K562 (cell line): Measurements from ENCODE around the gene CPN2. TPM values are rescaled to one million over a fixed set of nuclear protein-coding genes. Genes with fewer than 3 reads are reported as not detected.

Experiments used
- ATAC-seq: fragments of 200-7000 bp; cut with Tn5 transposase; 3 replicates; pipeline ENCODE4 v1.9.1; 2020; ENCODE audit warnings: moderate library complexity
- BruUV-seq: library from RNA; stranded (reverse); fragments of 400-500 nt; replicated peaks from 2 replicates; lab custom pipeline; 2021; lab: Mats Ljungman, UMichigan
- CTCF ChIA-PET: fragments of 300-600 bp; formaldehyde crosslinking; extraction: SDS; loops from one replicate; lab custom pipeline; 2021; ENCODE audit warnings: low intra/inter-chr PET ratio; lab: Yijun Ruan, JAX
- POLR2A ChIA-PET: fragments of 300-600, 350-650 bp; sonication (Branson Sonifier 250); formaldehyde crosslinking; extraction: SDS; loops from one replicate; lab custom pipeline; 2021; ENCODE audit warnings: antibody characterized with exemption, inconsistent platforms; lab: Yijun Ruan, JAX
- DNase-seq, 4 experiments: peaks; one replicate each; pipeline versions ENCODE4 v3.0.0 to v3.0.0-alpha.2; 2011 to 2018; ENCODE audit warnings: low spot score in 3 of 4, mixed read lengths in 3 of 4; ENCODE audit errors: extremely low read depth in 1 of 4
- FAIRE-seq: peaks from 2 replicates; lab custom pipeline; 2011; peaks lifted over from hg19 to GRCh38; lab: Jason Lieb, UNC
- H2AFZ ChIP-seq: 2 replicates; pipeline ENCODE4 v1.6.0; 2011; ENCODE audit warnings: low read depth, low read length, control low read depth, inconsistent platforms
- H3K27ac ChIP-seq: fragments of 200-600 bp; 3 replicates; pipeline ENCODE4 v1.8.0; 2011; ENCODE audit warnings: low read depth, mild to moderate bottlenecking, control low read depth, inconsistent platforms, low read length, moderate library complexity, mixed read lengths; ENCODE audit errors: extremely low read depth
- H3K27me3 ChIP-seq, 2 experiments: fragments of 300-600 bp in 1 of 2; 2 replicates in 1 of 2; 3 replicates in 1 of 2; pipeline versions ENCODE4 v1.6.0 to v1.8.0; 2011; ENCODE audit warnings: inconsistent platforms in 2 of 2, low read length in 2 of 2, mild to moderate bottlenecking in 1 of 2, mixed read lengths in 1 of 2, moderate library complexity in 1 of 2; ENCODE audit not compliant: control insufficient read depth in 2 of 2, insufficient read depth in 2 of 2
- H3K36me3 ChIP-seq: fragments of 300-600 bp; 3 replicates; pipeline ENCODE4 v1.8.0; 2011; ENCODE audit warnings: mild to moderate bottlenecking, low read length, inconsistent platforms; ENCODE audit not compliant: control insufficient read depth, insufficient read depth
- H3K4me1 ChIP-seq, 2 experiments: fragments of 200-600 bp in 1 of 2; replicated peaks in 1 of 2; 2 replicates in 1 of 2; 3 replicates in 1 of 2; pipeline versions ENCODE4 v1.5.1 to v1.8.0; 2011; ENCODE audit warnings: inconsistent platforms in 2 of 2, low read length in 2 of 2, mild to moderate bottlenecking in 1 of 2, mixed read lengths in 1 of 2, moderate library complexity in 1 of 2; ENCODE audit not compliant: control insufficient read depth in 2 of 2, insufficient read depth in 2 of 2
- H3K4me2 ChIP-seq: 2 replicates; pipeline ENCODE4 v1.6.1; 2011; ENCODE audit warnings: low read length, control low read depth, inconsistent platforms, mixed read lengths; ENCODE audit not compliant: insufficient read depth
- H3K4me3 ChIP-seq: fragments of 200-600 bp; sonication (generic), shearing (Covaris generic); 2 replicates; pipeline ENCODE4 v1.5.1; 2016; ENCODE audit warnings: control low read depth, inconsistent platforms
- H3K79me2 ChIP-seq: fragments of 200-600 bp; 3 replicates; pipeline ENCODE4 v1.8.0; 2011; ENCODE audit warnings: low read length, inconsistent platforms; ENCODE audit not compliant: control insufficient read depth, insufficient read depth
- H3K9ac ChIP-seq, 2 experiments: 2 replicates each; pipeline versions ENCODE4 v1.6.0 to v1.6.1; 2011; ENCODE audit warnings: low read depth in 2 of 2, low read length in 2 of 2, control low read depth in 1 of 2, inconsistent platforms in 1 of 2, mild to moderate bottlenecking in 1 of 2, mixed read lengths in 1 of 2; ENCODE audit not compliant: insufficient read depth in 1 of 2
- H3K9me1 ChIP-seq: one replicate; pipeline ENCODE4 v1.6.0; 2011; ENCODE audit warnings: inconsistent platforms, mild to moderate bottlenecking, low read length, moderate library complexity; ENCODE audit not compliant: control insufficient read depth, insufficient read depth
- H3K9me3 ChIP-seq: replicated peaks from 2 replicates; pipeline ENCODE4 v1.5.1; 2011; ENCODE audit warnings: low read depth, low read length, inconsistent platforms; ENCODE audit not compliant: control insufficient read depth, insufficient read depth
- H4K20me1 ChIP-seq: replicated peaks from 2 replicates; pipeline ENCODE4 v1.6.1; 2011; ENCODE audit warnings: low read length, inconsistent platforms, mixed read lengths; ENCODE audit not compliant: control insufficient read depth, insufficient read depth
- DACH1 ChIP-seq: fragments of 450-650 bp; IDR thresholded peaks from 2 replicates; pipeline ENCODE4 v1.6.1; 2018; ENCODE audit not compliant: partially characterized antibody
- KDM2B ChIP-seq: fragments of 250-450 bp; sonication (Bioruptor Pico); IDR thresholded peaks from 2 replicates; pipeline ENCODE4 v1.8.0; 2021; ENCODE audit warnings: mild to moderate bottlenecking, moderate library complexity
- ZNF311 ChIP-seq: fragments of 250-450 bp; sonication (Bioruptor Pico); IDR thresholded peaks from 2 replicates; pipeline ENCODE4 v1.4.0; 2020; ENCODE audit warnings: mild to moderate bottlenecking, moderate library complexity
- WGBS: fragments of 100-300 bp; shearing (Covaris generic); methylation state at CpG from one replicate; pipeline ENCODE4 v1.1.6; 2016; ENCODE audit warnings: low coverage, mixed read lengths; ENCODE audit not compliant: insufficient coverage; ENCODE audit errors: missing lambda C conversion rate; 5-methylcytosine and 5-hydroxymethylcytosine counted together
- in situ Hi-C: fragments of 300-500 bp; cut with MboI; formaldehyde crosslinking; loops from 4 replicates; pipeline ENCODE4 v1.15.0; 2018; ENCODE audit warnings: inconsistent platforms, mixed read lengths
- intact Hi-C: fragments of 100-400 bp; cut with micrococcal nuclease; formaldehyde crosslinking; loops from 2 replicates; pipeline ENCODE4 v1.14.2; 2022
- polyA plus RNA-seq, 8 experiments: library from polyadenylated mRNA; depleted of rRNA in 4 of 8; stranded (reverse) in 5 of 8; unstranded in 3 of 8; fragments of >200 nt; fragmentation: Nextera tagmentation in 2 of 8; fragmentation: Illumina TruSeq in 1 of 8; extraction: Ambion mirVana in 2 of 8; extraction: Trizol in 1 of 8; gene quantifications; 2 replicates each; pipeline versions ENCODE4 v1.2.1 to v1.2.3, GENCODE V29; 2011 to 2014; ENCODE audit warnings: inconsistent platforms in 1 of 8, missing spikeins in 1 of 8
- total RNA-seq, 7 experiments: library from RNA; depleted of rRNA in 6 of 7; stranded (reverse); fragments of >200 nt in 6 of 7; fragmentation: Illumina TruSeq in 2 of 7; extraction: Trizol in 2 of 7; gene quantifications; 2 replicates each; pipeline versions ENCODE4 v1.2.1 to v1.2.3, GENCODE V29; 2011 to 2021; ENCODE audit warnings: low replicate concordance in 1 of 7
- TF ChIP-seq, protein P1 (sequence below): conservative IDR thresholded peaks from 2 replicates; pipeline ENCODE4 v1.6.1; 2011; ENCODE audit warnings: low read depth, mild to moderate bottlenecking, low read length; ENCODE audit not compliant: control insufficient read depth
- TF ChIP-seq, protein P2 (sequence below): fragments of 450-650 bp; formaldehyde crosslinking; conservative IDR thresholded peaks from 2 replicates; pipeline ENCODE4 v1.4.0; 2022; ENCODE audit warnings: mild to moderate bottlenecking, missing genetic modification characterization

Gene CPN2
- total and polyA plus RNA-seq, 9 of the 15 experiments (the other 6 are each of a cell fraction or from before 2014, with no cell fraction given): not detected

DNA sequence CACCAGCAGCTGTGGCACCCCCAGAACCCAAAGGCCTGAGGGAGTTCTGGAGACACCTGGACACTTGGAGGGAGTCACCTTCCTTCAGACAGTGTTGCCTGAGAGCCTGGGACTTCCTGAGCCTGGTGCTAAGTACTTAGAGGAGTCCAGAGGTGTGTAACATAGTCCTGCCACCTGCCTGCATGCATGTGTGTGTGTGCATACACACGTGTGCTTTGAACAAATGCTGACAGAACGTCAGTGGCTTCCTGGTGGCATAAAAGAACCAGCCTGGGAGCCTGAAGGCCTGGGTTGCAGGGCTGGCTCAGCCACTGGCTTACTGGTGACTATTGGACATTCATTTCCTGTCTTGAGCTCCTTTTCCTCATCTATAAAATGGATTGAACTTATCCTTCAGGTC is 3.2 kb upstream of the CPN2 start:
- Histone ChIP-seq H3K9me1 (no peaks in the 10 kb centered on the region), H3K4me1 (peaks cover 0 to 11% of the 10 kb centered on the region in 2 experiments; a peak in 2 of 5 replicates), H3K9ac (no peak overlapping the region), H3K9me3 (no peaks in the 10 kb centered on the region), H3K27me3 (peaks cover 34 to 36% of the 10 kb centered on the region in 2 experiments), H3K36me3 (no peaks in the 10 kb centered on the region), H3K27ac (no peak overlapping the region), H4K20me1 (peaks cover 3% of the 10 kb centered on the region; the same call in 1 of the 2 replicates), H3K79me2 (no peaks in the 10 kb centered on the region), H3K4me2 (no peak overlapping the region), H3K4me3 (no peak overlapping the region), H2AFZ (no peak overlapping the region)
- POLR2A ChIA-PET: interaction anchor here (0.6 to 1.2 kb wide), 4 partner anchors 24 to 66 kb away, joined by 3 to 4 read pairs (median 3); no protein-coding TSS in a partner anchor
- no peak for FAIRE-seq
- CTCF ChIA-PET: no interaction called here
- intact Hi-C loops (no loop called here), in situ Hi-C loops (no loop called here)
- 0% methylated on average over 2 of the region's 2 CpGs for WGBS
- ATAC-seq: peak; percentile 13; the same call in 2 of the 3 replicates
- TF ChIP-seq, protein P1, sequence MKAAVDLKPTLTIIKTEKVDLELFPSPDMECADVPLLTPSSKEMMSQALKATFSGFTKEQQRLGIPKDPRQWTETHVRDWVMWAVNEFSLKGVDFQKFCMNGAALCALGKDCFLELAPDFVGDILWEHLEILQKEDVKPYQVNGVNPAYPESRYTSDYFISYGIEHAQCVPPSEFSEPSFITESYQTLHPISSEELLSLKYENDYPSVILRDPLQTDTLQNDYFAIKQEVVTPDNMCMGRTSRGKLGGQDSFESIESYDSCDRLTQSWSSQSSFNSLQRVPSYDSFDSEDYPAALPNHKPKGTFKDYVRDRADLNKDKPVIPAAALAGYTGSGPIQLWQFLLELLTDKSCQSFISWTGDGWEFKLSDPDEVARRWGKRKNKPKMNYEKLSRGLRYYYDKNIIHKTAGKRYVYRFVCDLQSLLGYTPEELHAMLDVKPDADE: no peak
- TF ChIP-seq DACH1: no peak
- no peak for TF ChIP-seq ZNF311 (CRISPR knock-in tag)
- no peak for TF ChIP-seq KDM2B
- TF ChIP-seq, protein P2, sequence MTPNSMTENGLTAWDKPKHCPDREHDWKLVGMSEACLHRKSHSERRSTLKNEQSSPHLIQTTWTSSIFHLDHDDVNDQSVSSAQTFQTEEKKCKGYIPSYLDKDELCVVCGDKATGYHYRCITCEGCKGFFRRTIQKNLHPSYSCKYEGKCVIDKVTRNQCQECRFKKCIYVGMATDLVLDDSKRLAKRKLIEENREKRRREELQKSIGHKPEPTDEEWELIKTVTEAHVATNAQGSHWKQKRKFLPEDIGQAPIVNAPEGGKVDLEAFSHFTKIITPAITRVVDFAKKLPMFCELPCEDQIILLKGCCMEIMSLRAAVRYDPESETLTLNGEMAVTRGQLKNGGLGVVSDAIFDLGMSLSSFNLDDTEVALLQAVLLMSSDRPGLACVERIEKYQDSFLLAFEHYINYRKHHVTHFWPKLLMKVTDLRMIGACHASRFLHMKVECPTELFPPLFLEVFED (CRISPR knock-in tag): no peak
- DNase-seq: no peak
- no TSS peak for BruUV-seq
